Activated CD4-positive, CD25-positive, alpha-beta regulatory T cell treated with anti-CD3 and anti-CD28 coated beads, Interleukin-2, amount 50 U/mL, for 72 hours (primary cell): ENCODE results near the gene RNF2.
"Not testable (repeated sequence)": the region's sequence is repeated elsewhere in the genome, so short reads cannot be mapped to it uniquely, and the experiment has no call there.

Experiments used
- DNase-seq: peaks from one replicate; pipeline ENCODE4 v3.0.0; 2021

RNF2 gene

GRCh38 chr1:185053204-185053603, 7.8 kb downstream of the RNF2 start:
- DNase-seq = no peak

GRCh38 chr1:185054365-185055060, 9.2 kb downstream of the RNF2 start:
- no peak for DNase-seq

- no peak for DNase-seq
Observed at GRCh38 chr1:185058110-185058509, 12.8 kb downstream of the RNF2 start.

GRCh38 chr1:185058876-185059275, 13.5 kb downstream of the RNF2 start:
- DNase-seq = no peak

GRCh38 chr1:185059950-185060571, 14.7 kb downstream of the RNF2 start:
- no peak for DNase-seq

- no peak for DNase-seq
Observed at GRCh38 chr1:185062710-185063370, 17.5 kb downstream of the RNF2 start.

- no peak for DNase-seq
Observed at GRCh38 chr1:185063719-185064118, 18.4 kb downstream of the RNF2 start.

GRCh38 chr1:185065006-185065405, 19.6 kb downstream of the RNF2 start:
- DNase-seq = not testable (repeated sequence)

GRCh38 chr1:185066181-185066580, 20.8 kb downstream of the RNF2 start:
- no peak for DNase-seq

- no peak for DNase-seq
Observed at GRCh38 chr1:185068341-185068740, 23.0 kb downstream of the RNF2 start.

- no peak for DNase-seq
Observed at GRCh38 chr1:185069202-185069772, 23.9 kb downstream of the RNF2 start.

GRCh38 chr1:185070051-185070450, 24.7 kb downstream of the RNF2 start:
- DNase-seq = no peak

GRCh38 chr1:185073725-185074124, 28.4 kb downstream of the RNF2 start:
- DNase-seq = no peak

- DNase-seq = no peak
Observed at GRCh38 chr1:185074307-185074706, 28.9 kb downstream of the RNF2 start.

GRCh38 chr1:185075476-185075875, 30.1 kb downstream of the RNF2 start:
- DNase-seq = no peak

GRCh38 chr1:185077374-185077773, 32.0 kb downstream of the RNF2 start:
- DNase-seq = no peak

- no peak for DNase-seq
Observed at GRCh38 chr1:185080422-185080821, 35.1 kb downstream of the RNF2 start.

GRCh38 chr1:185083818-185084217, 38.5 kb downstream of the RNF2 start:
- DNase-seq = no peak

GRCh38 chr1:185087101-185087500, 41.7 kb downstream of the RNF2 start:
- DNase-seq = no peak

- DNase-seq = no peak
Observed at GRCh38 chr1:185087746-185088145, 42.4 kb downstream of the RNF2 start.

- DNase-seq = no peak
Observed at GRCh38 chr1:185091480-185091879, 46.1 kb downstream of the RNF2 start.

GRCh38 chr1:185094761-185095160, 49.4 kb downstream of the RNF2 start:
- DNase-seq = no peak

GRCh38 chr1:185096531-185096930, 51.2 kb downstream of the RNF2 start:
- no peak for DNase-seq

GRCh38 chr1:185104083-185104482, 58.7 kb downstream of the RNF2 start:
- no peak for DNase-seq
